H9 (cell line): ENCODE measurements around the gene SPECC1. TPM values are rescaled to one million over a fixed set of nuclear protein-coding genes. Genes with fewer than 3 reads are reported as not detected.

Source experiments
- DNase-seq: peaks from one replicate; pipeline ENCODE4 v3.0.0-alpha.2; 2017
- H2AFZ ChIP-seq: one replicate; pipeline ENCODE4 v1.6.1; 2013; ENCODE audit warnings: mild to moderate bottlenecking, low read length, control low read depth, moderate library complexity
- H2AK5ac ChIP-seq: 2 replicates; pipeline ENCODE4 v1.6.1; 2013; ENCODE audit warnings: low read length, control low read depth, mixed read lengths; ENCODE audit not compliant: insufficient read length
- H2BK120ac ChIP-seq: one replicate; pipeline ENCODE4 v1.6.1; 2013; ENCODE audit warnings: low read depth, mild to moderate bottlenecking, low read length, control low read depth, inconsistent platforms; ENCODE audit not compliant: poor library complexity, severe bottlenecking
- H2BK12ac ChIP-seq: 2 replicates; pipeline ENCODE4 v1.6.1; 2013; ENCODE audit warnings: low read length, control low read depth, mixed read lengths, low read depth; ENCODE audit not compliant: insufficient read length
- H2BK15ac ChIP-seq: 2 replicates; pipeline ENCODE4 v1.6.1; 2013; ENCODE audit warnings: low read depth, low read length, control low read depth
- H2BK20ac ChIP-seq: one replicate; pipeline ENCODE4 v1.6.1; 2013; ENCODE audit warnings: low read depth, mild to moderate bottlenecking, low read length, control low read depth, inconsistent platforms; ENCODE audit not compliant: poor library complexity, severe bottlenecking
- H2BK5ac ChIP-seq: 2 replicates; pipeline ENCODE4 v1.6.1; 2013; ENCODE audit warnings: low read length, control low read depth, mixed read lengths; ENCODE audit not compliant: insufficient read length
- H3K14ac ChIP-seq: 2 replicates; pipeline ENCODE4 v1.6.1; 2013; ENCODE audit warnings: low read length, control low read depth; ENCODE audit not compliant: insufficient read depth
- H3K18ac ChIP-seq: 2 replicates; pipeline ENCODE4 v1.6.1; 2013; ENCODE audit warnings: low read depth, mild to moderate bottlenecking, mixed read lengths, low read length, control low read depth; ENCODE audit not compliant: insufficient read length
- H3K23ac ChIP-seq: 2 replicates; pipeline ENCODE4 v1.6.1; 2013; ENCODE audit warnings: low read length, control low read depth, mixed read lengths, low read depth; ENCODE audit not compliant: insufficient read length
- H3K23me2 ChIP-seq: 2 replicates; pipeline ENCODE4 v1.6.1; 2013; ENCODE audit warnings: low read depth, mild to moderate bottlenecking, mixed read lengths, low read length, control low read depth; ENCODE audit not compliant: insufficient read length, poor library complexity, severe bottlenecking
- H3K27ac ChIP-seq: 2 replicates; pipeline ENCODE4 v1.5.1; 2013; ENCODE audit warnings: low read length, control low read depth, mixed read lengths, low read depth; ENCODE audit not compliant: insufficient read length
- H3K27me3 ChIP-seq: 2 replicates; pipeline ENCODE4 v1.6.1; 2013; ENCODE audit warnings: low read length, control low read depth, inconsistent platforms; ENCODE audit not compliant: insufficient read depth
- H3K4ac ChIP-seq: 2 replicates; pipeline ENCODE4 v1.6.1; 2013; ENCODE audit warnings: low read depth, mild to moderate bottlenecking, control low read depth, inconsistent platforms, low read length, moderate library complexity
- H3K4me1 ChIP-seq: 2 replicates; pipeline ENCODE4 v1.6.1; 2013; ENCODE audit warnings: low read length, control low read depth, inconsistent platforms; ENCODE audit not compliant: insufficient read depth
- H3K4me2 ChIP-seq: 2 replicates; pipeline ENCODE4 v1.6.1; 2013; ENCODE audit warnings: low read length, control low read depth, mixed read lengths; ENCODE audit not compliant: insufficient read length, insufficient read depth
- H3K56ac ChIP-seq: 2 replicates; pipeline ENCODE4 v1.6.1; 2013; ENCODE audit warnings: low read depth, mild to moderate bottlenecking, mixed read lengths, low read length, control low read depth; ENCODE audit not compliant: insufficient read length
- H3K79me1 ChIP-seq: 2 replicates; pipeline ENCODE4 v1.6.1; 2013; ENCODE audit warnings: low read depth, mild to moderate bottlenecking, moderate library complexity, low read length, control low read depth, inconsistent platforms; ENCODE audit not compliant: insufficient read depth, poor library complexity, severe bottlenecking
- H3K79me2 ChIP-seq: 2 replicates; pipeline ENCODE4 v1.6.1; 2013; ENCODE audit warnings: low read length, control low read depth, inconsistent platforms; ENCODE audit not compliant: insufficient read depth
- H3K9ac ChIP-seq: 2 replicates; pipeline ENCODE4 v1.6.1; 2013; ENCODE audit warnings: low read length, control low read depth, mixed read lengths; ENCODE audit not compliant: insufficient read length; ENCODE audit errors: extremely low read depth
- H3K9me3 ChIP-seq: one replicate; pipeline ENCODE4 v1.6.1; 2013; ENCODE audit warnings: low read depth, low read length, inconsistent platforms; ENCODE audit not compliant: control insufficient read depth
- H3T11ph ChIP-seq: one replicate; pipeline ENCODE4 v1.6.1; 2013; ENCODE audit warnings: mild to moderate bottlenecking, low read length, control low read depth, inconsistent platforms
- H4K20me1 ChIP-seq: one replicate; pipeline ENCODE4 v1.6.1; 2013; ENCODE audit not compliant: control insufficient read depth, insufficient read length, insufficient read depth
- H4K5ac ChIP-seq: 2 replicates; pipeline ENCODE4 v1.6.1; 2013; ENCODE audit warnings: low read depth, mild to moderate bottlenecking, mixed read lengths, low read length, control low read depth; ENCODE audit not compliant: insufficient read length
- H4K8ac ChIP-seq: replicated peaks from 2 replicates; pipeline ENCODE4 v1.6.1; 2013; ENCODE audit warnings: low read length, control low read depth, mixed read lengths, low read depth; ENCODE audit not compliant: insufficient read length
- H4K91ac ChIP-seq: 2 replicates; pipeline ENCODE4 v1.6.1; 2013; ENCODE audit warnings: low read depth, mild to moderate bottlenecking, moderate library complexity, mixed read lengths, low read length, control low read depth; ENCODE audit not compliant: insufficient read length
- H3K27ac Mint-ChIP-seq, 3 experiments: 2 replicates in 2 of 3; 3 replicates in 1 of 3; pipeline ENCODE4 v1.8.0; 2020 to 2021; ENCODE audit warnings: mixed read lengths in 3 of 3, mild to moderate bottlenecking in 1 of 3, moderate library complexity in 1 of 3
- H3K27me3 Mint-ChIP-seq: 2 replicates; pipeline ENCODE4 v1.8.0; 2021; ENCODE audit warnings: low read depth, mild to moderate bottlenecking, moderate library complexity, mixed read lengths
- H3K36me3 Mint-ChIP-seq, 3 experiments: 2 replicates in 2 of 3; 3 replicates in 1 of 3; pipeline ENCODE4 v1.8.0; 2020 to 2021; ENCODE audit warnings: low read depth in 3 of 3, mixed read lengths in 3 of 3; ENCODE audit not compliant: insufficient read depth in 1 of 3
- H3K4me1 Mint-ChIP-seq, 2 experiments: 2 replicates each; pipeline ENCODE4 v1.8.0; 2020; ENCODE audit warnings: mixed read lengths in 2 of 2
- H3K4me3 Mint-ChIP-seq, 2 experiments: 2 replicates in 1 of 2; 3 replicates in 1 of 2; pipeline ENCODE4 v1.8.0; 2020 to 2021; ENCODE audit warnings: mild to moderate bottlenecking in 2 of 2, mixed read lengths in 2 of 2, moderate library complexity in 1 of 2
- H3K9me3 Mint-ChIP-seq, 2 experiments: 2 replicates in 1 of 2; 3 replicates in 1 of 2; pipeline ENCODE4 v1.8.0; 2020; ENCODE audit warnings: mild to moderate bottlenecking in 2 of 2, mixed read lengths in 2 of 2, moderate library complexity in 1 of 2
- WGBS: extraction: QIAGEN DNeasy Blood & Tissue Kit; methylation state at CpG from one replicate; pipeline ENCODE4 v1.1.7; 2013; ENCODE audit warnings: missing lambda C conversion rate, low lambda C conversion rate, mixed read lengths; ENCODE audit not compliant: insufficient read length; ENCODE audit errors: extremely low coverage; 5-methylcytosine and 5-hydroxymethylcytosine counted together
- total RNA-seq: library from RNA; stranded (reverse); gene quantifications from 2 replicates; pipeline ENCODE4 v1.2.1, GENCODE V29; 2021
- TF ChIP-seq, protein P1 (sequence below): fragments of 200-600 bp; sonication (generic); conservative IDR thresholded peaks from 3 replicates; pipeline ENCODE4 v1.8.0; 2021; ENCODE audit warnings: antibody characterized with exemption, mild to moderate bottlenecking

Gene SPECC1
- total RNA-seq, 1 experiment from 2014 or later: 65.7 TPM

DNA sequence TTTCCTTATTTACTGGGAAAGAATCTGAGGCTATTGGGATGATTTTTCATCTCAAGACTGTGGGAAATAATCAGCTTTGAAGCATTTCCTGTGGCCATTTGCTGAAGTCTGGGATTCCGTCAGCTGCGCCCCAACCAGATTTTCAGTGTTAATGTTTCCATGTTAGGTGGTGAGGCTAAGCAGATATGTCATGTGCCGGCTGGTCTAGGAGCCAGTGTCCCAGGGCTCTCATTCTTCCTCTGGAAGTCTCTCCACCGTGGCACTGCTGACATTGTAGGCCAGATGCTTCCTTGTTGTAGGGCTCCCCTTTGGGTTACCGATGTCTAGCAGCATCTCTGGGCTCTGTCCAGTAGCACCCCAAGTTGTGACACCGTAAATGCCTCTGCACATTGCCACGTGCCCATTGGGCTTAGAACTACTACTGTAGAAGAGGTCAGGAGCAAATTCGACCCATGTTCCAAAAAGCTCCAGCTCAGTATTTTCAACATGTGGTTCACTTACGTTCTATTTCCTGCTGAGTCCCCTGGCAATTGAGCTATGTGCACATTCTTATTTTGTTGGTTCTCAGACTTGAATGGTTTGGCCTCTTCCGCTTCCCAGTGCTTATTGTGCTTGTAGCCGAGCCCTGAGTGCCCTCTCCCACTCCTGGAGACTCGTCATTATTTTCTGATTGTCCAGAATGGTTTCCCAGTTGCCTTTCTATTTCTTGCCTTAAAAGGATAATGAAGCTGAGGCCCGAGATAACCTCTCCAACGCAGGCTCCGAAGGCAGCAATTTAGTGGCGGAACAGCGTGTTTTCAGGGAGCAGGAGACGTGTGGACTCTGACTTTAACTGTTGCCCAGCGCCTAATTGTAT is 82.2 kb downstream of the SPECC1 start:
- Mint-ChIP-seq H3K9me3 (no peaks in the 10 kb centered on the region), H3K27me3 (no peaks in the 10 kb centered on the region; the same call in 1 of the 2 replicates), H3K4me1 (peaks cover 56 to 68% of the 10 kb centered on the region in 2 experiments), H3K27ac (peak overlapping the region; percentile 57 to 93 (median 77); a peak in 6 of 7 replicates), H3K4me3 (no peak overlapping the region; a peak in 1 of 5 replicates), H3K36me3 (no peaks in the 10 kb centered on the region; a peak in 1 of 7 replicates)
- peak overlapping the region; percentile 38 for H3K18ac ChIP-seq
- H3K9ac ChIP-seq: no peak overlapping the region
- H3K14ac ChIP-seq: no peak overlapping the region
- no peak overlapping the region for H2AFZ ChIP-seq
- H3K27ac ChIP-seq: no peak overlapping the region
- TF ChIP-seq, protein P1, sequence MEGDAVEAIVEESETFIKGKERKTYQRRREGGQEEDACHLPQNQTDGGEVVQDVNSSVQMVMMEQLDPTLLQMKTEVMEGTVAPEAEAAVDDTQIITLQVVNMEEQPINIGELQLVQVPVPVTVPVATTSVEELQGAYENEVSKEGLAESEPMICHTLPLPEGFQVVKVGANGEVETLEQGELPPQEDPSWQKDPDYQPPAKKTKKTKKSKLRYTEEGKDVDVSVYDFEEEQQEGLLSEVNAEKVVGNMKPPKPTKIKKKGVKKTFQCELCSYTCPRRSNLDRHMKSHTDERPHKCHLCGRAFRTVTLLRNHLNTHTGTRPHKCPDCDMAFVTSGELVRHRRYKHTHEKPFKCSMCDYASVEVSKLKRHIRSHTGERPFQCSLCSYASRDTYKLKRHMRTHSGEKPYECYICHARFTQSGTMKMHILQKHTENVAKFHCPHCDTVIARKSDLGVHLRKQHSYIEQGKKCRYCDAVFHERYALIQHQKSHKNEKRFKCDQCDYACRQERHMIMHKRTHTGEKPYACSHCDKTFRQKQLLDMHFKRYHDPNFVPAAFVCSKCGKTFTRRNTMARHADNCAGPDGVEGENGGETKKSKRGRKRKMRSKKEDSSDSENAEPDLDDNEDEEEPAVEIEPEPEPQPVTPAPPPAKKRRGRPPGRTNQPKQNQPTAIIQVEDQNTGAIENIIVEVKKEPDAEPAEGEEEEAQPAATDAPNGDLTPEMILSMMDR: no peak
- H2AK5ac ChIP-seq: no peak overlapping the region
- no peak overlapping the region for H2BK12ac ChIP-seq
- H4K20me1 ChIP-seq: no peaks in the 10 kb centered on the region
- no peaks in the 10 kb centered on the region for H3K79me2 ChIP-seq
- DNase-seq: no peak
- no peak overlapping the region for H3K23ac ChIP-seq
- H3K4me2 ChIP-seq: no peak overlapping the region
- no peak overlapping the region for H4K8ac ChIP-seq
- no peak overlapping the region for H4K5ac ChIP-seq
- H3K4me1 ChIP-seq: peaks cover 17% of the 10 kb centered on the region
- no peak overlapping the region for H2BK20ac ChIP-seq
- no peak overlapping the region for H3K4ac ChIP-seq
- no peak overlapping the region for H3K56ac ChIP-seq
- no peaks in the 10 kb centered on the region for H3K9me3 ChIP-seq
- no CpG with 5 or more reads among the region's 19 CpGs for WGBS
- no peak overlapping the region for H3T11ph ChIP-seq
- H2BK120ac ChIP-seq: no peak overlapping the region
- no peaks in the 10 kb centered on the region for H3K27me3 ChIP-seq
- H2BK5ac ChIP-seq: no peak overlapping the region
- no peak overlapping the region for H2BK15ac ChIP-seq
- H3K23me2 ChIP-seq: no peaks in the 10 kb centered on the region
- H4K91ac ChIP-seq: no peak overlapping the region
- no peaks in the 10 kb centered on the region for H3K79me1 ChIP-seq
